Measurements from ENCODE around the gene TMED9. TPM values are rescaled to one million over a fixed set of nuclear protein-coding genes. Genes with fewer than 3 reads are reported as not detected.

The TMED9 gene
- total and polyA plus RNA-seq, 10 of the 15 experiments (the other 5 are each of a cell fraction or from before 2014, with no cell fraction given), result 35.7 to 144 (median 105) TPM

DNA sequence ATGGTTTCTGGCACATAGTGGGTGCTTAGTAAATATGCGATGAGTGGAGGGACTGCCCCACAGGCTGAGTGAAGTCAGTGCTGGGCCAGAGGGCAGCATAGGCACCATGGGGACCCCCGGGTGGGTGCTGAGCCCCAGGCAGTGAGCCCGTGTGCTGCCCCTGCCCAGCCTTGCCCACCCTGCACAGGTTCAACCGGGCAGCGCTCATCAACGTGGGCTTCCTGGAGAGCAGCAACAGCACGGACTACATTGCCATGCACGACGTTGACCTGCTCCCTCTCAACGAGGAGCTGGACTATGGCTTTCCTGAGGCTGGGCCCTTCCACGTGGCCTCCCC lies 15.1 kb downstream of the TMED9 start (continued):
- TF ChIP-seq, protein P1, sequence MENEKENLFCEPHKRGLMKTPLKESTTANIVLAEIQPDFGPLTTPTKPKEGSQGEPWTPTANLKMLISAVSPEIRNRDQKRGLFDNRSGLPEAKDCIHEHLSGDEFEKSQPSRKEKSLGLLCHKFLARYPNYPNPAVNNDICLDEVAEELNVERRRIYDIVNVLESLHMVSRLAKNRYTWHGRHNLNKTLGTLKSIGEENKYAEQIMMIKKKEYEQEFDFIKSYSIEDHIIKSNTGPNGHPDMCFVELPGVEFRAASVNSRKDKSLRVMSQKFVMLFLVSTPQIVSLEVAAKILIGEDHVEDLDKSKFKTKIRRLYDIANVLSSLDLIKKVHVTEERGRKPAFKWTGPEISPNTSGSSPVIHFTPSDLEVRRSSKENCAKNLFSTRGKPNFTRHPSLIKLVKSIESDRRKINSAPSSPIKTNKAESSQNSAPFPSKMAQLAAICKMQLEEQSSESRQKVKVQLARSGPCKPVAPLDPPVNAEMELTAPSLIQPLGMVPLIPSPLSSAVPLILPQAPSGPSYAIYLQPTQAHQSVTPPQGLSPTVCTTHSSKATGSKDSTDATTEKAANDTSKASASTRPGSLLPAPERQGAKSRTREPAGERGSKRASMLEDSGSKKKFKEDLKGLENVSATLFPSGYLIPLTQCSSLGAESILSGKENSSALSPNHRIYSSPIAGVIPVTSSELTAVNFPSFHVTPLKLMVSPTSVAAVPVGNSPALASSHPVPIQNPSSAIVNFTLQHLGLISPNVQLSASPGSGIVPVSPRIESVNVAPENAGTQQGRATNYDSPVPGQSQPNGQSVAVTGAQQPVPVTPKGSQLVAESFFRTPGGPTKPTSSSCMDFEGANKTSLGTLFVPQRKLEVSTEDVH (IDR thresholded peaks at IDR 0.05; ENCODE audit: low read depth, partially characterized antibody), result no peak
- TF ChIP-seq ZNF207 (IDR thresholded peaks at IDR 0.05; ENCODE audit: borderline replicate concordance), result no peak
- TF ChIP-seq, protein P2, sequence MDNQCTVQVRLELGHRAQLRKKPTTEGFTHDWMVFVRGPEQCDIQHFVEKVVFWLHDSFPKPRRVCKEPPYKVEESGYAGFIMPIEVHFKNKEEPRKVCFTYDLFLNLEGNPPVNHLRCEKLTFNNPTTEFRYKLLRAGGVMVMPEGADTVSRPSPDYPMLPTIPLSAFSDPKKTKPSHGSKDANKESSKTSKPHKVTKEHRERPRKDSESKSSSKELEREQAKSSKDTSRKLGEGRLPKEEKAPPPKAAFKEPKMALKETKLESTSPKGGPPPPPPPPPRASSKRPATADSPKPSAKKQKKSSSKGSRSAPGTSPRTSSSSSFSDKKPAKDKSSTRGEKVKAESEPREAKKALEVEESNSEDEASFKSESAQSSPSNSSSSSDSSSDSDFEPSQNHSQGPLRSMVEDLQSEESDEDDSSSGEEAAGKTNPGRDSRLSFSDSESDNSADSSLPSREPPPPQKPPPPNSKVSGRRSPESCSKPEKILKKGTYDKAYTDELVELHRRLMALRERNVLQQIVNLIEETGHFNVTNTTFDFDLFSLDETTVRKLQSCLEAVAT (IDR thresholded peaks at IDR 0.05), result no peak

DNA sequence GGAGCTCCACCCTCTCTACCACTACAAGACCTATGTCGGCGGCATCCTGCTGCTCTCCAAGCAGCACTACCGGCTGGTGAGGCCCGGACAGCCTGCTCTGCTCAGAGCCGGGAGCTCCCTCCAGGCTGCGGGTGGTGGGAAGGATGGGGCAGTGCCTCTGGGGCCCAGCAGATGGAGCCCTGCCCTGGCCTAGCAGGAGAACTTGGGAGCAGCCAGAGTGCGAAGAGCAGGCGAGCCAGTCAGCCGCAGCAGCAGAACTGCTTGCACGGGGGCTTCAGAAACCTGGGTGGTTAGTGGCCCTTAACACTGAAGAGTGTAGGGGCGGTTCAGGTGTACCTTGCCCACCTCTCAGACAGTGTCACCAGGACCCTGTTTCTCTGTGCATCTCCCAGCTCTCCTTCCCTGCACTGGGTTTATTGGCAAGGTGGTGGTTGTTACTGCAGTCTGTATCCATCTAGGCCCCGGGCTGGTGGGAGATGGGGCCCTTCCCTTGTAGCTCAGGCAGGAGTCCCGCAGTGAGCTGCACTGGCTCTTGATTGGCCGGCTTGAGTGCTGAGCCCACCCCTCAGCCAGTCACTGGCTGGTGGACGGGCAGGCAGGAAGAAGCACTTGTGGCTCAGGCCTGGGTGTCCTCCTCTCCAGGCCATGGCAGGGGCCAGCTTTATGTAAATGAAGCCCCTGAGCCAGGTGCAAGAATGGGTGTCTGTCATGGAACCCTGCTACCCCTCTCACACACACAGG lies 15.6 kb downstream of the TMED9 start:
- no peak overlapping the region for H3K9ac ChIP-seq (ENCODE audit: control insufficient read depth, insufficient read depth, low read length)
- peaks cover 0 to 4% of the 10 kb centered on the region in 2 experiments; a peak in 2 of 4 replicates for H3K36me3 ChIP-seq (ENCODE audit: control insufficient read depth in 2 of 2, insufficient read depth in 2 of 2, low read length in 1 of 2)
- BruUV-seq (replicated peaks), result no TSS peak
- WGBS (ENCODE audit: insufficient coverage, insufficient replicate concordance, low lambda C conversion rate, missing lambda C conversion rate), result 66% methylated on average over 15 of the region's 15 CpGs
- FAIRE-seq, result no peak
- POLR2A ChIA-PET, result no interaction called here
- no peak overlapping the region for H3K27ac ChIP-seq (ENCODE audit: control insufficient read depth, insufficient read depth)
- no peak overlapping the region for H3K4me3 ChIP-seq
- no peak for DNase-seq (ENCODE audit: low read depth, low spot score)
- no peak overlapping the region for H3K4me2 ChIP-seq (ENCODE audit: control insufficient read depth, insufficient read depth)
- peak; percentile 90 for ATAC-seq
- no peaks in the 10 kb centered on the region for H3K4me1 ChIP-seq (ENCODE audit: control insufficient read depth, insufficient read depth, low read length)
- H3K79me2 ChIP-seq (ENCODE audit: control insufficient read depth, insufficient read depth, low read length), result no peaks in the 10 kb centered on the region
- no peaks in the 10 kb centered on the region for H3K9me3 ChIP-seq (replicated peaks; ENCODE audit: control insufficient read depth, insufficient read depth, low read length)
- SMC1A ChIA-PET (ENCODE audit: uncharacterized antibody, unreplicated experiment), result no interaction called here
- intact Hi-C loops (cut with micrococcal nuclease; ENCODE audit: unreplicated experiment) (no loop called here), in situ Hi-C loops (cut with MboI) (loop anchor here (10.0 to 25.0 kb wide), 3 partner anchors 457 to 1570 kb away; no protein-coding TSS in a partner anchor)
- H4K20me1 ChIP-seq (ENCODE audit: control insufficient read depth, insufficient read depth), result no peaks in the 10 kb centered on the region
- CTCF ChIA-PET, result interaction anchor here (0.6 to 1.1 kb wide), 5 partner anchors 9 to 999 kb away, joined by 3 to 4 read pairs (median 3); no protein-coding TSS in a partner anchor
- H2AFZ ChIP-seq (ENCODE audit: control insufficient read depth, low read depth, low read length), result no peak overlapping the region
- RAD21 ChIA-PET (ENCODE audit: unreplicated experiment), result interaction anchor here (0.6 kb wide), 1 partner anchor 62 kb away, joined by 3 read pairs; no protein-coding TSS in a partner anchor
- no peaks in the 10 kb centered on the region for H3K27me3 ChIP-seq (replicated peaks in 1 of 2; ENCODE audit: control insufficient read depth in 2 of 2, insufficient read depth in 2 of 2, low read length in 1 of 2)
- TF ChIP-seq FOXM1 (IDR thresholded peaks at IDR 0.05; ENCODE audit: low read depth, low read length) (no peak), ZNF274 (IDR thresholded peaks at IDR 0.05; ENCODE audit: insufficient read depth, insufficient read length) (no peak), RELA (IDR thresholded peaks at IDR 0.05; ENCODE audit: borderline replicate concordance, partially characterized antibody) (no peak), RAD21 (IDR thresholded peaks at IDR 0.05; ENCODE audit: insufficient read depth, low read depth, low read length) (peak; percentile 45), SMC3 (IDR thresholded peaks at IDR 0.05; ENCODE audit: borderline replicate concordance, low read length) (peak; percentile 51; the same call in 1 of the 2 replicates)
- TF ChIP-seq, protein P3, sequence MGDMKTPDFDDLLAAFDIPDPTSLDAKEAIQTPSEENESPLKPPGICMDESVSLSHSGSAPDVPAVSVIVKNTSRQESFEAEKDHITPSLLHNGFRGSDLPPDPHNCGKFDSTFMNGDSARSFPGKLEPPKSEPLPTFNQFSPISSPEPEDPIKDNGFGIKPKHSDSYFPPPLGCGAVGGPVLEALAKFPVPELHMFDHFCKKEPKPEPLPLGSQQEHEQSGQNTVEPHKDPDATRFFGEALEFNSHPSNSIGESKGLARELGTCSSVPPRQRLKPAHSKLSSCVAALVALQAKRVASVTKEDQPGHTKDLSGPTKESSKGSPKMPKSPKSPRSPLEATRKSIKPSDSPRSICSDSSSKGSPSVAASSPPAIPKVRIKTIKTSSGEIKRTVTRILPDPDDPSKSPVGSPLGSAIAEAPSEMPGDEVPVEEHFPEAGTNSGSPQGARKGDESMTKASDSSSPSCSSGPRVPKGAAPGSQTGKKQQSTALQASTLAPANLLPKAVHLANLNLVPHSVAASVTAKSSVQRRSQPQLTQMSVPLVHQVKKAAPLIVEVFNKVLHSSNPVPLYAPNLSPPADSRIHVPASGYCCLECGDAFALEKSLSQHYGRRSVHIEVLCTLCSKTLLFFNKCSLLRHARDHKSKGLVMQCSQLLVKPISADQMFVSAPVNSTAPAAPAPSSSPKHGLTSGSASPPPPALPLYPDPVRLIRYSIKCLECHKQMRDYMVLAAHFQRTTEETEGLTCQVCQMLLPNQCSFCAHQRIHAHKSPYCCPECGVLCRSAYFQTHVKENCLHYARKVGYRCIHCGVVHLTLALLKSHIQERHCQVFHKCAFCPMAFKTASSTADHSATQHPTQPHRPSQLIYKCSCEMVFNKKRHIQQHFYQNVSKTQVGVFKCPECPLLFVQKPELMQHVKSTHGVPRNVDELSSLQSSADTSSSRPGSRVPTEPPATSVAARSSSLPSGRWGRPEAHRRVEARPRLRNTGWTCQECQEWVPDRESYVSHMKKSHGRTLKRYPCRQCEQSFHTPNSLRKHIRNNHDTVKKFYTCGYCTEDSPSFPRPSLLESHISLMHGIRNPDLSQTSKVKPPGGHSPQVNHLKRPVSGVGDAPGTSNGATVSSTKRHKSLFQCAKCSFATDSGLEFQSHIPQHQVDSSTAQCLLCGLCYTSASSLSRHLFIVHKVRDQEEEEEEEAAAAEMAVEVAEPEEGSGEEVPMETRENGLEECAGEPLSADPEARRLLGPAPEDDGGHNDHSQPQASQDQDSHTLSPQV (IDR thresholded peaks at IDR 0.05), result no peak
- TF ChIP-seq, protein P4, sequence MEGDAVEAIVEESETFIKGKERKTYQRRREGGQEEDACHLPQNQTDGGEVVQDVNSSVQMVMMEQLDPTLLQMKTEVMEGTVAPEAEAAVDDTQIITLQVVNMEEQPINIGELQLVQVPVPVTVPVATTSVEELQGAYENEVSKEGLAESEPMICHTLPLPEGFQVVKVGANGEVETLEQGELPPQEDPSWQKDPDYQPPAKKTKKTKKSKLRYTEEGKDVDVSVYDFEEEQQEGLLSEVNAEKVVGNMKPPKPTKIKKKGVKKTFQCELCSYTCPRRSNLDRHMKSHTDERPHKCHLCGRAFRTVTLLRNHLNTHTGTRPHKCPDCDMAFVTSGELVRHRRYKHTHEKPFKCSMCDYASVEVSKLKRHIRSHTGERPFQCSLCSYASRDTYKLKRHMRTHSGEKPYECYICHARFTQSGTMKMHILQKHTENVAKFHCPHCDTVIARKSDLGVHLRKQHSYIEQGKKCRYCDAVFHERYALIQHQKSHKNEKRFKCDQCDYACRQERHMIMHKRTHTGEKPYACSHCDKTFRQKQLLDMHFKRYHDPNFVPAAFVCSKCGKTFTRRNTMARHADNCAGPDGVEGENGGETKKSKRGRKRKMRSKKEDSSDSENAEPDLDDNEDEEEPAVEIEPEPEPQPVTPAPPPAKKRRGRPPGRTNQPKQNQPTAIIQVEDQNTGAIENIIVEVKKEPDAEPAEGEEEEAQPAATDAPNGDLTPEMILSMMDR (IDR thresholded peaks at IDR 0.05 in 2 of 3, conservative IDR thresholded peaks at IDR 0.05 in 1 of 3; ENCODE audit: control insufficient read depth in 2 of 3, extremely low read depth in 1 of 3, insufficient read depth in 1 of 3, low read depth in 3 of 3, low read length in 3 of 3), result peak; percentile 63 to 88 (median 75)
